GM18526 (cell line): ENCODE measurements around the gene C2orf80.
"Not testable (repeated sequence)": the region's sequence is repeated elsewhere in the genome, so short reads cannot be mapped to it uniquely, and the experiment has no call there.

Experiments used
- POLR2A ChIP-seq: IDR thresholded peaks from 3 replicates; pipeline ENCODE4 v1.6.1; 2011; ENCODE audit not compliant: insufficient read length; ENCODE audit errors: extremely low read depth

C2orf80 gene

DNA sequence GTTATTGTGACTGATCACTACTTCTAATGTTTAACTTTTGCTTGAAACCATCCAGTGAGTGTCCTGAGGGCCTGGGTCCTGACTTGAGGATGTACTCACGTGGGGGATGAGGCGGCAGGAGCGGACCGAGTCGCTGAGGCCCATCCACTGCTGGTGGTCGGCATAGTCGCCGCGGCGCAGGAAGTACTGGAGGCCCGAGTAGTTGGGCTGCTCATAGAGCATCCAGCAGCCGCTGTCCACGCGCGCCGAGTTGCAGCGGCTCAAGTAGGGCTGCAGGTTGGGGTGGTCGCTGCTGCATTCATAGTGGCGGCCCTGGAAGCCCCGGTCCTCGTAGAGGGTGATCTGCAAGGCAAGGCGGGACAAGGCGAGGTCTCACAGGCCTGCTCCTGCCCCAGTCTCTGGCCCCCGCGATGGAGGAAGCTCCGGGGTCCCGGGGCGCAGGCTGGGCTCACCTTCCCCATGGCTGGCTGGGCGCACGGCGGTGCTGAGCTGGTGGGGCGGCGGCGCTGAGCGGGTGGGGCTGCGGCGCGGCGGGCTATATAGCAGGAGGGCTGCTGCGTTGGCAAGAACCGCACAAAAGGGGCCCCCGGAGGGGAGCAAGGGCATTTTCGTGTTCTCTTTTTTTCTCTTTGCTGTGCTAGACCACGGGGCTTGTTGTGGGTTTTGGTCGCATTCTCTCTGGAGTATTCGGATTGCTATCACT is 65.7 kb downstream of the C2orf80 start, which contains the start of gene CRYGD:
TSS of gene CRYGD (minus strand) at position 512 of the 703 bp plus-strand sequence. CDS start at position 461, 51 bp downstream.
- not testable (repeated sequence) for TF ChIP-seq POLR2A

DNA sequence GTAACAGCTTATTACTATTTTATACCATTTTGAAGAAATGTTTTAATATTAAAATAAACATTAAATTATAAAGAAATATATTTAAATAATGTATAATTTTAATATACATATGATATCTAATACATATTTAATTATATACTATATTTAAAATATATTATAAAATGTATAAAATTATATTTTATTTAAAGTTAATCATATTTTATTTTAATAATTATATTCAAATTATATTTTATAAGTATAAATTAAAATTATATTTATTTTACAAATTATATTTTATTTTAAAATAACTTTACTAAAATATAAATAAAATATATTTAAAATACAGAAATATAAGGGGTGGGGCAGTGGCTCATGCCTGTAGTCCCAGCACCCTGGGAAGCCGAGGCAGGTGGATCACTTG is 67.6 kb downstream of the C2orf80 start:
- no peak for TF ChIP-seq POLR2A

DNA sequence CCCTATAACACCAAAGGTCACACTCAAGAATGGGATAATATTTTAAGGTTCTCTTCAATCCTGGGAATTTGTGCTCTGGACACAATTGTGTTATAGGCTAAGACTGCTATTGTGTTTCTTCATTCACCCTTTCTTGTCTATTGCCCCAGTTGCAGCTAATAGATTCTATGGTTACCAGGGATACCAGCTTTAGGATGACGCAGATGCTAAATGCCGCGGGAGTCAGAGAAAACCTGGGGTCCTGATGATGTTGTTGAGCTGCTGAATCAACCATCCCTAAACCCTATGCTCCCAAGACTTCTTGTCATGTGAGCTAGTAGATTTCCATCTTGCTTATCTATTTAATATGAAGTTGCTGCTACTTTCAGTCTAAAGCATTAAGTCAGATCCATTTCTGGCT is 70.9 kb downstream of the C2orf80 start:
- TF ChIP-seq POLR2A: no peak
